SK-N-SH treated with all-trans-retinoic acid at 6 μM for 48 hours (cell line): ENCODE data around the gene ADAMTS2.

Experiments
- CSDC2 ChIP-seq: fragments of 250-450 bp; sonication (Bioruptor Pico); IDR thresholded peaks from 2 replicates; pipeline ENCODE4 v1.5.0; 2020; ENCODE audit warnings: mild to moderate bottlenecking, moderate library complexity
- ZC3H10 ChIP-seq: fragments of 250-450 bp; sonication (Bioruptor Pico); IDR thresholded peaks from 2 replicates; pipeline ENCODE4 v1.5.1; 2021; ENCODE audit warnings: mild to moderate bottlenecking, moderate library complexity

DNA sequence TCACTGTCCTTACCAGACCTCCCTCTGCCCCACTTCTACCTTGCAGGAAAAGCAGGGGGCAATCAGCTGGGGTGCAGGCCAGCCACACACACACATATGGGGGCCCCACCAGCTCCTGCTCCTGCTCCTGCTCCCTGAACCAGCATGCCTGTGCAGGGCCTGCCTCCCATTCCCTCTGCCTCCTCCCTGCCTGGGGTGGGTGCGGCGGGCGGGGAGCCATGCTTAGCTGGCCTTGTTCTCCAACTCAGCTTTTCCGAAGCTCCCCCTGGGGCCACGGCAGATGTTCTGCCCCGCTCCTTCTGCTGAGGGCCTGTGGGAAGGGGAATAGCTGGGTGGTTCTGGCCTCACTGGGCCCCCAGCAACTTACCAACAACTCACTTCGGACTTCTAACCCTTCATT lies 195.2 kb downstream of the ADAMTS2 start:
- TF ChIP-seq CSDC2 (no peak), ZC3H10 (no peak)
